ENCODE measurements around the gene FAM83F.
"Not testable (repeated sequence)": the region's sequence is repeated elsewhere in the genome, so short reads cannot be mapped to it uniquely, and the experiment has no call there.

The FAM83F gene

GRCh38 chr22:40019100-40019499, 24.3 kb downstream of the FAM83F start:
- DNase-seq = no peak

GRCh38 chr22:40020956-40021355, 26.2 kb downstream of the FAM83F start:
- no peak for DNase-seq

DNA sequence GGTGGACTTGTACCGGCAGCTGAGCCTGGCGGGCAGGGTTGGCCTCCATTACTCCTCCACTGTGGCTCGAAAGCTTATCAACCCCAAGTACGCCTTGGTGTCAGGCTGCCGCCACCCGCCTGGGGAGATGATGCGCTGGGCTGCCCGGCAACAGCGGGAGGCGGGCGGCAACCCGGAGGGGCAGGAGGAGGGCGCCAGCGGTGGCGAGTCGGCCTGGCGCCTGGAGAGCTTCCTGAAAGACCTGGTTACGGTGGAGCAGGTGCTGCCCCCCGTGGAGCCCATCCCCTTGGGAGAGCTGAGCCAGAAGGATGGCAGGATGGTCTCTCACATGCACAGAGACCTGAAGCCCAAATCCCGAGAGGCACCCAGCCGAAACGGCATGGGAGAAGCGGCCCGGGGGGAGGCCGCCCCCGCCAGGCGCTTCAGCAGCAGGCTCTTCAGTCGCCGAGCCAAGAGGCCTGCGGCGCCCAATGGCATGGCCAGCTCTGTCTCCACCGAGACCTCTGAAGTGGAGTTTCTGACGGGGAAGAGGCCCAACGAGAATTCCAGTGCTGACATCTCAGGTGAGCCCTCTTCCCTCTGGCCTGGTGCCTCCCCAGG, 26.7 kb downstream of the FAM83F start:
- DNase-seq = no peak

- DNase-seq = no peak
These were observed 27.9 kb downstream of the FAM83F start for GRCh38 chr22:40022536-40023240.

DNA sequence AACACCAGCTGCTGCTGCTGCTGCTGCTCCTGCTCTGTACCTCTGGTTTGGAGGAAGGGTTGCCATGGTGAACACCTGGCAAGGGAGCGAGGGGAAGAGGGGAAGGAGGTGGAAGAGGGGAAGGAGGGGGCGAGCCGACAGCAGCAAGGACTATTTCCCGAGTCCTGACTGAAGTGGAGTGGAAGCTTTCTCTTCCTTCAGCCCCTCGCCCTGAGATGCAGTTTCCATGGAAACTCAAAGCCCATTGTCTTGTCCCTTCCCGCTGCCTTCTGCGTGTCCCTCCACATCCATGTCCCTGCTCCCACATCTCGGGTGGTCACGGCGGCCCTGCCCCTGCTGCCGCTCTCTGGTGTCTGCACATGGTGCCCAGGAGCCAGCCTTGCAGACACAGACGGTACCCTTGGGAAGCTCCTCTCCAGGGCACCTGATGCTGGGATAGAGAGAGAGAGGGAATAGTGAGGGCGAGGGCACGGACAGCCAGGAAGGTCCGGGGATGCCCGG, 28.6 kb downstream of the FAM83F start:
- DNase-seq = no peak

- peak; percentile 65 for DNase-seq
These were observed 29.7 kb downstream of the FAM83F start for GRCh38 chr22:40024201-40025061.

DNA sequence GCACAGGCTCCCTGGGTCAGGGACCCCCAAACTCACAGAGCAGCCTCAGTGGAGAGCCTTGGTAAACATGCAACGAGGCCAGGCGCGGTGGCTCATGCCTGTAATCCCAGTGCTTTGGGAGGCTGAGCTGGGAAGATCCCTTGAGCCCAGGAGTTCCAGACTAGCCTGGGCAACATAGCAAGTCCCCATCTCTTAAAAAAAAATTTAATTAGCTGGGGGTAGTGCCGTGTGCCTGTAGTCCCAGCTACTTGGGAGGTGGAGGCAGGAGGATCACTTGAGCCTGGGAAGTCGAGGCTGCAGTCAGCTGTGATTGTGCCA, 30.3 kb downstream of the FAM83F start:
- not testable (repeated sequence) for DNase-seq

GRCh38 chr22:40025856-40026255, 31.1 kb downstream of the FAM83F start:
- no peak for DNase-seq

GRCh38 chr22:40026641-40027040, 31.9 kb downstream of the FAM83F start:
- DNase-seq = no peak

- DNase-seq = no peak
These were observed 32.7 kb downstream of the FAM83F start for GRCh38 chr22:40027191-40028097.

- no peak for DNase-seq
These were observed 33.3 kb downstream of the FAM83F start for GRCh38 chr22:40028098-40028425.

GRCh38 chr22:40029189-40029890, 34.6 kb downstream of the FAM83F start:
- no peak for DNase-seq

DNA sequence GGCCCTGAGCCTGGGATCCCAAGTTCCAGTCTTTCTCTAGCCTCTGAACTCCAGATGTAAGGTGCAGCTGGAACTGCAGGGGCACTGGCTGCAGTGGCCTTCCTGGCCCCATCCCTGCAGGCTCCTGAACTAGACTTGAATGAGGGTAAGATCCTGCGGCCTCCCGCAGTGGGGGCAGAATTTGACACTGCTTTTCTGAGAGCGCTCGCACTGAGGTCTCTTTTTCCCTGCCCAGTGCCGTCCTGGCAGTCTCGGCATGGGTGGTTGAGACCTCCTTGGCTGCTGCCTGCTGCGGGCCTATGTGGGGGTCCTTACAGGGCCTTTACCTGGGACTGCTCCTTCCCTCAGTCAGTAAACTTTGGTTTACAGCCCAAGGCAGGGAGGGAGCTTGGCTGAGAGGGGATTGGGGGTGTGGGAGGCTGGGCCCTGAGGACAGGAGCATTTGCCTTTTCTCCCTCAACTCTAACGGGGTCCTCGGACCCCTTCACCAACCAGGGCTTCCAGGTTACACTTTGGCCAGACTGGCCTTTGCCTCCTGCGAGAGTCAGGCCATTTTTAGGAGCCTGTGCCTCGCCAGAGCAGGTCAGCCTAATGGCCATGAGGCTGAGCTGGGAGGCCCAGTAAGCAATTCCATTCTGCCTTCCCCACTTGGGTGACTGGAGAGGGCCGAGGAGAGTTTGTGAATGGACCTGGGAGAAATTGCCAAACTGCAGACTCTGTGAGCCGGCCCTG, 35.4 kb downstream of the FAM83F start:
- DNase-seq = no peak

DNA sequence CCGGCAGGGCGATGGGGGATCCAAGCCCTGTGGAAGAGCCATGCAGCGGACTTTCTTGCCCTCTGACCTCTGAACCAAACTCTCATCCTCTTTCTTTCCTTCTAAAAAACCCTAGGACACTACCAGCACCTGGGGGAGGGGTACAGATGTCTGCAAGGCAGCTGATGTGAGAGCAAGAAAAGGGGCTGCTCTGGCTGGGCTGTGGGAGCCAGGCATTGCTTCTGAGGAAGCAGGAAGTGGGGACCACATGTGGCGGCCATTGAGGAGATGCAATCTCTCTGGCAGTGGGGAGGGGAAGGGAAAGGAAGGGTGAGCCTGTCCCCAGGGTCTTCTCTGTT, 36.0 kb downstream of the FAM83F start:
- DNase-seq = no peak

GRCh38 chr22:40031766-40032470, 37.2 kb downstream of the FAM83F start:
- no peak for DNase-seq

- DNase-seq = no peak
These were observed 39.0 kb downstream of the FAM83F start for GRCh38 chr22:40033586-40034380.

- no peak for DNase-seq
These were observed 40.6 kb downstream of the FAM83F start for GRCh38 chr22:40035351-40035750.

DNA sequence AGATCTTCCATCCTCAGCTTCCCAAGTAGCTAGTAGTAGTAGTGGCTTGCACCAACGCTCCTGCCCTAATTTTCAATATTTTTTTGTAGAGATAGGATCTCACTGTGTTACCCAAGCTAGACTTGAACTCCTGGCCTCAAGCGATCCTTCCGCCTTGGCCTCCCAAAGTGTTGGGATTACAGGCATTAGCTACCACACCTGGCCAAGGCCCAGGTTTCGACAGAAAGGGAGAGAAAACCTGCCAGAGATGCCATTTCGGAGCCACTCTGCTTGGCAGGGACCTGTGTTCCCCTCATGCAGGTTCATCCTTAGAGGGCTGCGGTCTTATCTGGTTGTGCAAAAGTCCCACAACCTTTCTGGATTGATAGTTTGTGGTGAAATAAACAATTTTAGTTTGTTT, 41.4 kb downstream of the FAM83F start:
- DNase-seq = no peak

DNA sequence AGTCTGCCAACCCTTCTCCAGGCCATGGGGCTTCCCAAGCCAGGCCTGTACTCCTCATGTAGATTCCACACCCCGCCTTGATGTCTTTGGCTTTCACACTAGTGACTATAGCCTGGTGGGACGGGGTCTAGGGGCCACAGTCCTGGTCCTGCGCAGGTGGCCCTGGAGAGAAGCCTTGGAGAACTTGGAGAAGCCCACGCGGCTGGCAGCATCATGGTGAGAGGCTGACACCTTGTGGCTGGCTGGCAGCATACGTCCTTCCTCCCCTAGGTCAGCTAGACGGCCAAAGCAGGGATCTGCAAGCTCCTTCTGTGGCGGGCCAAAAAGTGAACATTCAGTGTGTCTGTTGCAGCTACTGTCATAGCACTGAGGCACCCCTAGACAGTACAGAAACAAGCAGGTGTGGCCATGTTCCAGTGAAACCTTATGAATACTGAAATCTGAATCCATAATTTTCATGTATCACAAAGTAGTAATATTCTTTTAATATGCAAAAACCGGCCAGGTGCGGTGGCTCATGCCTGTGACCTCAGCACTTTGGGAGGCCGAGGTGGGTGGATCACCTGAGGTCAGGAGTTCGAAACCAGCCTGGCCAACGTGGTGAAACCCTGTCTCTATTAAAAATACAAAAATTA, 42.0 kb downstream of the FAM83F start:
- peak; percentile 53 for DNase-seq

GRCh38 chr22:40037320-40037719, 42.6 kb downstream of the FAM83F start:
- no peak for DNase-seq

Data from activated naive CD4-positive, alpha-beta T cell treated with anti-CD3 and anti-CD28 coated beads, Interleukin-2, amount 50 U/mL, for 16 hours (primary cell).